IPS-15b (cell line): ENCODE results near the gene NOP9.

Source experiments
- H3K27me3 ChIP-seq: one replicate; pipeline ENCODE4 v1.6.1; 2013; ENCODE audit warnings: low read length; ENCODE audit not compliant: control insufficient read depth, insufficient read depth
- H3K36me3 ChIP-seq: one replicate; pipeline ENCODE4 v1.6.1; 2013; ENCODE audit warnings: low read length; ENCODE audit not compliant: control insufficient read depth, insufficient read depth
- H3K4me1 ChIP-seq: one replicate; pipeline ENCODE4 v1.6.1; 2013; ENCODE audit warnings: mild to moderate bottlenecking, low read length; ENCODE audit not compliant: control insufficient read depth, insufficient read depth
- H3K4me3 ChIP-seq: one replicate; pipeline ENCODE4 v1.5.1; 2013; ENCODE audit warnings: low read depth, low read length
- H3K9ac ChIP-seq: one replicate; pipeline ENCODE4 v1.6.1; 2013; ENCODE audit warnings: low read depth, mild to moderate bottlenecking, low read length
- H3K9me3 ChIP-seq: one replicate; pipeline ENCODE4 v1.6.1; 2013; ENCODE audit warnings: mild to moderate bottlenecking, low read length; ENCODE audit not compliant: control insufficient read depth, insufficient read depth

The NOP9 gene

GRCh38 chr14:24277606-24278321 is 21.9 kb upstream of the NOP9 start:
- no peaks in the 10 kb centered on the region for H3K36me3 ChIP-seq
- no peaks in the 10 kb centered on the region for H3K4me1 ChIP-seq
- H3K9me3 ChIP-seq = no peaks in the 10 kb centered on the region
- H3K9ac ChIP-seq = no peak overlapping the region
- H3K4me3 ChIP-seq = no peak overlapping the region
- H3K27me3 ChIP-seq = no peaks in the 10 kb centered on the region

DNA sequence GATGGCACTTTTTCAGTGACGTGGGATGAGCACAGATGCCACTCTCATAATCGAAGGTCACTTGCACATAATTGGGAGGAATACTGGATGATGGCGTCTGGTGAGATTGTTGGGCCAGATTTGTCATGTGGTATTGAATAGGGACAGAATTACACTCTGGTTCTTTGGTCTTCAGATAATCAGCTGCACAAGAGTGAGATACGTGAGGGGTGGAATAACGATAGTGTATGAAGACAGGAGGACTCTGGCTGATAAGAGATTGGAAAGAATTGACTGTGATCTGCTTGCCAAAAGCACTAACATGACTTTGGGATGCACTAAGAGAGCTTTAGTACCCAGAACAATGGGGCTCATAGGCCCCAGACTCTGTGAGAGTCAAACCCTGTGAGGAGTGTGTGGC is 21.2 kb upstream of the NOP9 start:
- H3K9me3 ChIP-seq = no peaks in the 10 kb centered on the region
- no peak overlapping the region for H3K9ac ChIP-seq
- no peaks in the 10 kb centered on the region for H3K27me3 ChIP-seq
- no peaks in the 10 kb centered on the region for H3K4me1 ChIP-seq
- H3K4me3 ChIP-seq = no peak overlapping the region
- no peaks in the 10 kb centered on the region for H3K36me3 ChIP-seq

DNA sequence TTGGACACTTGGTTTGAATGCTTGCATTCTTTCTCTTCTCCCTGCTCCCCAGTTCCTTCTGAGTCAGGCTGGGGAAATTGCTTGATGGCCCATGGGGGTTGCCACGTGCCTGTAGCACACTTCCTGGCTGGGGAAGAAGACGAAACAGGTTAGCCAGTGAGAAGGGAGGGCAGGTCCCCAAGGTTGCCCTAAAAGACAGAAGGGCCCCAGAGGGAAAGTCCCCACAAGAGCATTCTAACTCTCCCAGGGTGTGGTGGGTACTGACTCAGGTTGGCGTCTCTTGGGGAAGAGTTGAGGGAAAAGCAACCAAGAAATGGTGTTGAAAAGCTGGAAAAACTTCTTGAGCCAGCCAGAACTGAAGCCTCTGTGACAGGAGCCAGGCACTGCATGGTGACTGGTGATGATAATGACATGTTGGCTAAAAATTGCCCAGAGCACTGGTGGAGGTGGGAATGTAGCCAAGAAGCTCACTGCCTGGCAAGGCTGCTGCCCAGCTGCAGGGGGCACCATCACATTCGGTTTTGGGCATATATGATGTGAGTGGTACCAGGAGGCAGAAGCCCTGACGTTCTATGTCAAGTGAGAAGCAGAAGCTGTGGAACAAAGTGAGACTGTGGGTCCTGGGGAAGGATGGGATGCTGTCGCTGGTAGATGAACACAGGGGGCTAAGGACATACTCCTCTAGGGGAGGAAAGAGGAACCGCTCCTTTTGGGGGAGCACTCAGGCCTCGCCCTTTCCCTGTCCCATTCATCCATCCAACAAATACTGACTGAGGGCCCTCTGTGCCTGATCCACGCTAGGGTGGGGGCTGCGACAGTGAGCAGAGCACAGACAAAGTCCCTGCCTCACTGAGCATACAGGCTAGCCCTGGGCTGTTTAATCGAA is 20.1 kb upstream of the NOP9 start:
- no peaks in the 10 kb centered on the region for H3K36me3 ChIP-seq
- H3K4me1 ChIP-seq = no peaks in the 10 kb centered on the region
- H3K4me3 ChIP-seq = no peak overlapping the region
- no peaks in the 10 kb centered on the region for H3K9me3 ChIP-seq
- H3K9ac ChIP-seq = no peak overlapping the region
- no peaks in the 10 kb centered on the region for H3K27me3 ChIP-seq

DNA sequence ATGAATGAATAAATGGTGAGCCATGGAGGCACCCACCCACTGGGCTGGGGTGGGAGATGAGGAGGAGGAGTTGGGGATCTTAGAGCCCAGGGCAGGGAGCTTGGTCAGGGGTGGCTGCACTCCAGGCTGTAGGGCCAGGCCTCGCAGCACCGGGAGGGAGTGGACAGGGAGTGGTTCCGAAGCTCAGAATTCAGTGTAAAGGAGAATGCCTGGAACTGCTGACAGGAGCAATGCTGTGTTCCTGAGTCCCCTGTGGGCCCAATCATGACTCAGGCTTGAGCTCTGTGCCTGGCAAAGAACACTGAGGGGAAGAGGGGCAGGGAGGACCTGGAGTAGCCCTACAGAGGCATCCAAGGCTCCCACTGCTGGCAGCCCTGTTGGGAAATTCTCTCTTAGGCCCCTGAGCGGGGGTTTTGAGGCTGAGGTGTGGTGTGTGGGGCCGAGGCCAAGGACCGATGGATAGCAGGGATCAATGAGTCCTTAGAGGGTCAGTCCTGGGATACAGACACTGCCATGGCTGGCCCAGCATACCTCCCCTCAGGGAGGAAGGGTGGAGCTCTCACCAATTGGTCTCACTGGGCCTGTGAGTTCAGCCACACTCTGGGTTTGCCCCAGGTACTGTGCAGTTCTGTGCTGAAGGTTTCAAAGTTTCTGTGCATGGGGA is 18.7 kb upstream of the NOP9 start:
- Histone ChIP-seq H3K27me3 (no peaks in the 10 kb centered on the region), H3K9me3 (no peaks in the 10 kb centered on the region), H3K4me1 (no peaks in the 10 kb centered on the region), H3K36me3 (no peaks in the 10 kb centered on the region), H3K9ac (no peak overlapping the region), H3K4me3 (no peak overlapping the region)

- H3K27me3 ChIP-seq = no peaks in the 10 kb centered on the region
- H3K9ac ChIP-seq = no peak overlapping the region
- H3K9me3 ChIP-seq = no peaks in the 10 kb centered on the region
- no peaks in the 10 kb centered on the region for H3K4me1 ChIP-seq
- H3K4me3 ChIP-seq = no peak overlapping the region
- no peaks in the 10 kb centered on the region for H3K36me3 ChIP-seq
Measured at GRCh38 chr14:24281636-24282035, 18.0 kb upstream of the NOP9 start.

DNA sequence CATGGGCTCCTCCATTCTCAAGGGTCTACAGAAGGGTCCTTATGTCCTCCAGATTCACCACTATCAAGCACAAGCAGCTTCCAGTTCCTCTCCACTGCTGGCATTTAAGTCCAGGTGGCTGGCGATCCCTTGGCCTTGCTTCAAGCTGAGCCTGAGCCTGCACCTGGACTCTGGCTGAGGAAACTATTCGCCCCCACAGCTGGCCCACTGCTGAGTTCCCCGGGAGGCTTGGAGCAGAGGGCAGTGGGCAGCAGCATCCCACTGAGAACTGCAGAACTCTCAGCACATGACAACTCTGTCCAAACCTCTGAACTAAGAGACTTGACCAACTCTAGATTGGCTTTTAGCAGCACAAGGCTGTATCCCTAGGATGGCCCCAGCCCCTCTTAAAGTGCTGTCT is 16.9 kb upstream of the NOP9 start:
- Histone ChIP-seq H3K9me3 (no peaks in the 10 kb centered on the region), H3K36me3 (no peaks in the 10 kb centered on the region), H3K9ac (no peak overlapping the region), H3K4me3 (no peak overlapping the region), H3K27me3 (no peaks in the 10 kb centered on the region), H3K4me1 (no peaks in the 10 kb centered on the region)

- H3K27me3 ChIP-seq = no peaks in the 10 kb centered on the region
- no peak overlapping the region for H3K4me3 ChIP-seq
- H3K9me3 ChIP-seq = no peaks in the 10 kb centered on the region
- H3K4me1 ChIP-seq = no peaks in the 10 kb centered on the region
- no peak overlapping the region for H3K9ac ChIP-seq
- no peaks in the 10 kb centered on the region for H3K36me3 ChIP-seq
Measured at GRCh38 chr14:24283796-24284460, 15.7 kb upstream of the NOP9 start.

DNA sequence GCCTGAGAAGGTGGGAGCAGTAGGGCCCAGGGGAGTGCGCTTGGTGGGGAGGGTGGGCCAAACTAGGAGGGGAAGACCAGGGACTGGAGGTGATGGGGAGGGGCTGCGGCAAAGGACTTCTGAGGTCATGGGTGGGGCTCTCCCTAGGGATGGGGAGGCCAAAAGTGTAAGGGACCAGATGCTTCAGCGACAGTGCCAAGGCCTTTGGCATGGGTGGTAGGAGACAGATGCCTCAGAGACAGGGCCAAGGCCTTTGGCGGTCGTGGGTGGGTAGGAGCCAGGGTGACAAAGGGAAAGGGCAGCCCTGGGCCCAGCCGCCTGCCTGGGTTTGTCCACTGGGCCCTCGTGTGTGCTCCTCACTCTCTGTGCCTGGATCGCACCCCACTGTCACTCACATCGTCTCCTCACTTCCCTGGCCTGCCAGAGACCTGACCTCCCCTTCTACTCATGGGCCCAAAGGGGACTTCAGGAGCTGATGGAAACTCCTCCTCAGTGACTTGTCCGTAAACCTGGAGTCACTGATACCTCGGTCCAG is 15.1 kb upstream of the NOP9 start:
- Histone ChIP-seq H3K4me3 (no peak overlapping the region), H3K4me1 (no peaks in the 10 kb centered on the region), H3K36me3 (no peaks in the 10 kb centered on the region), H3K9me3 (no peaks in the 10 kb centered on the region), H3K27me3 (no peaks in the 10 kb centered on the region), H3K9ac (no peak overlapping the region)

DNA sequence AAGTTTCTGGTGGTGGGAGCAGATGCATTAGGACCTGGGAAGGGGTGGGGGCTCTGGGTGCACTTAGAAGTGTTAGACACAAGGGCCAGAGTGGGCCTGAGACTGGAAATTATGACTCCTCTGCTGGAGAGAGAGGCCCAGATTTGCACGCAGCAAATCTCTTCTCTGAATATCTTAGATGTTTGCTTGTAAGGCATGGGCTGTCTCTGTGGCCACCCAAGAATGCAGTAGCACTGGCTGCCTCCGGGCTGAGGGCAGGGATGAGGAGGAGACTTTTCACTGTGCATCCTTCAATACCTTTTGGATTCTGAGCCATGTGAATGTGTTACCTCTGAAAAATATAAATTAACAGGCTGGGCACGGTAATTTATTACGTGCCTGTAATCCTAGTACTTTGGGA is 14.3 kb upstream of the NOP9 start:
- no peaks in the 10 kb centered on the region for H3K4me1 ChIP-seq

DNA sequence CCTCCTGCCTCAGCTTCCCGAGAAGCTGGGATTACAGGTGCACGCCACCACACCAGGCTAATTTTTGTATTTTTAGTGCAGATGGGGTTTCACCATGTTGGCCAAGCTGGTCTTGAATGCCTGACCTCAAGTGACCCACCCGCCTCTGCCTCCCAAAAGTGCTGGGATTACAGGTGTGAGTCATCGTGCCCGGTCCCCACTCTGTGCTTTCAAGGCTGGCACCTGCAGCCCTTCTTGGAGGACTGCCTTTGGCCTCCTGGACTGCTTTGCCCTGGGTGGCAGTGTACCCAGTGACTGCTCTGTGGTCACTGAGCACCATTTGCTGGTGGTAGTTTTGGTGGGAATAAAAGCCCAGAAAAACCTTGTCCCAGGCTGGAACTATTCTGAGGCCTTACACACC is 12.7 kb upstream of the NOP9 start:
- H3K36me3 ChIP-seq = peaks cover 12% of the 10 kb centered on the region
- H3K9me3 ChIP-seq = no peaks in the 10 kb centered on the region
- no peaks in the 10 kb centered on the region for H3K4me1 ChIP-seq
- no peak overlapping the region for H3K9ac ChIP-seq
- H3K4me3 ChIP-seq = no peak overlapping the region
- H3K27me3 ChIP-seq = no peaks in the 10 kb centered on the region

More for the DNA sequence above, 14.3 kb upstream of the NOP9 start:
- Histone ChIP-seq H3K9me3 (no peaks in the 10 kb centered on the region), H3K27me3 (no peaks in the 10 kb centered on the region), H3K4me3 (no peak overlapping the region), H3K36me3 (no peaks in the 10 kb centered on the region), H3K9ac (no peak overlapping the region)

DNA sequence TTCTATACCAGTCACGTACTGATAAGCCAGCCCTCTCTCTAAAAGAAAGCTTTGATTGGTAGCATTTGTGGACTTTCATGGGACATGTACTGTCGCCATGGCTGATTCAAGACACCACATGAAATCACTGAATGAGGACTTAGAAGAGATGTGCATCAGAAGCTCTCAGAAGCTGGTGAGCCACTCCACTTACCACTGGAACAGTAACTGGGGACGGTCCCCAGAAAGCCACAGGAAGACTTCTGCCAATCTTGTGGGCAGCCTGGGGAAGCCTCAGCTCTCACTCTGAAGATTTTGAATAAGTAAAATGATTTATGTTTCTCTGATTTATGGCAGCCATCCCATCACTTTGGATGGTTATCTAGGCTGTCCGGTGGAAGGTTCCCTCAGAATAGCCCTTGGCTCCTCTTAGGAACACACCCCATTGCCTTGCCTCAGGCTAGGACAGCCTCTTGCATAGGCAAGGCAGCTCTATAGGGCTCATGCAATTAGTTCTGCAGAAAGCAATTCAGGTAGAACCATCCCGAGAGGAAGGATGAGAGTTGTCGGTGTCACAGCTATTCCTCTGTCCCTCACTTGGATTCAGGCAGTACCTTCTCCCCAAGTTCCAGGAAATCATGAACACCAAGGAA is 9.9 kb upstream of the NOP9 start:
- Histone ChIP-seq H3K4me1 (no peaks in the 10 kb centered on the region), H3K9me3 (no peaks in the 10 kb centered on the region), H3K4me3 (no peak overlapping the region), H3K27me3 (no peaks in the 10 kb centered on the region), H3K9ac (no peak overlapping the region), H3K36me3 (peaks cover 18% of the 10 kb centered on the region)
